HL-60 (cell line): Measurements from ENCODE around the gene FAM53B.

Source experiments
- DNase-seq, 2 experiments: peaks; one replicate each; pipeline ENCODE4 v3.0.0-alpha.2; 2010 to 2020; ENCODE audit warnings: low read depth in 1 of 2, low spot score in 1 of 2
- H3K27ac ChIP-seq: fragments of 250-450 bp; sonication (Bioruptor Pico); replicated peaks from 2 replicates; pipeline ENCODE4 v1.5.1; 2020; ENCODE audit warnings: mild to moderate bottlenecking, moderate library complexity
- H3K27me3 ChIP-seq: fragments of 250-450 bp; sonication (Bioruptor Pico); 2 replicates; pipeline ENCODE4 v1.5.1; 2021; ENCODE audit warnings: mild to moderate bottlenecking, moderate library complexity; ENCODE audit not compliant: insufficient read depth, poor library complexity, severe bottlenecking
- H3K4me3 ChIP-seq: replicated peaks from 2 replicates; pipeline ENCODE4 v1.5.1; 2011; ENCODE audit warnings: mild to moderate bottlenecking, control low read depth, low read length; ENCODE audit not compliant: insufficient read depth
- CTCF ChIP-seq: IDR thresholded peaks from one replicate; pipeline ENCODE4 v1.5.1; 2011; ENCODE audit warnings: low read length, control low read depth, inconsistent platforms; ENCODE audit not compliant: insufficient read depth
- GABPA ChIP-seq: IDR thresholded peaks from 2 replicates; pipeline ENCODE4 v1.6.1; 2012; ENCODE audit warnings: low read depth
- POLR2AphosphoS5 ChIP-seq: IDR thresholded peaks from 2 replicates; pipeline ENCODE4 v1.6.1; 2012; ENCODE audit warnings: low read depth
- REST ChIP-seq: IDR thresholded peaks from 2 replicates; pipeline ENCODE4 v1.6.1; 2012; ENCODE audit warnings: low read depth; ENCODE audit not compliant: insufficient replicate concordance
- SPI1 ChIP-seq: IDR thresholded peaks from 2 replicates; pipeline ENCODE4 v1.6.1; 2012; ENCODE audit warnings: low read depth, mild to moderate bottlenecking, borderline replicate concordance

Gene FAM53B

GRCh38 chr10:124745673-124746072 lies 1.5 kb upstream of the FAM53B start:
- Histone ChIP-seq H3K4me3 (no peak overlapping the region), H3K27me3 (no peaks in the 10 kb centered on the region), H3K27ac (peak overlapping the region; percentile 64)
- TF ChIP-seq CTCF (peak; percentile 15), POLR2AphosphoS5 (no peak), GABPA (no peak), SPI1 (no peak)
- peak; percentile 32 to 44 for DNase-seq

- H3K27ac ChIP-seq: peak overlapping the region; percentile 64
- no peak for DNase-seq
- H3K4me3 ChIP-seq: no peak overlapping the region
- TF ChIP-seq SPI1: no peak
- no peak for TF ChIP-seq GABPA
- no peak for TF ChIP-seq CTCF
- H3K27me3 ChIP-seq: no peaks in the 10 kb centered on the region
These were observed 1.1 kb upstream of the FAM53B start for GRCh38 chr10:124745252-124745651.

GRCh38 chr10:124743191-124744101 lies 732 bp downstream of the FAM53B start:
- no peak for TF ChIP-seq REST
- TF ChIP-seq POLR2AphosphoS5: no peak
- peak overlapping the region; percentile 77 for H3K4me3 ChIP-seq
- DNase-seq: peak in 1 of 2 experiments; percentile 65
- peak overlapping the region; percentile 84 for H3K27ac ChIP-seq
- H3K27me3 ChIP-seq: no peaks in the 10 kb centered on the region

- peak in 1 of 2 experiments; percentile 38 for DNase-seq
- Histone ChIP-seq H3K4me3 (peak overlapping the region; percentile 77), H3K27ac (peak overlapping the region; percentile 84), H3K27me3 (no peaks in the 10 kb centered on the region)
- no peak for TF ChIP-seq GABPA
- no peak for TF ChIP-seq SPI1
These were observed 1.6 kb downstream of the FAM53B start for GRCh38 chr10:124742413-124743190.

GRCh38 chr10:124741922-124742412 lies 2.2 kb downstream of the FAM53B start:
- peak overlapping the region; percentile 84 for H3K27ac ChIP-seq
- DNase-seq: no peak
- H3K27me3 ChIP-seq: no peaks in the 10 kb centered on the region
- TF ChIP-seq SPI1: peak; percentile 24; the same call in 1 of the 2 replicates
- TF ChIP-seq CTCF: no peak
- TF ChIP-seq GABPA: no peak
- no peak for TF ChIP-seq REST
- H3K4me3 ChIP-seq: peak overlapping the region; percentile 77
